ENCODE data around the gene FAM174A. TPM values are rescaled to one million over a fixed set of nuclear protein-coding genes. Genes with fewer than 3 reads are reported as not detected.

Gene FAM174A
- total and polyA plus RNA-seq, 2 donors (not counting 3 experiments of a cell fraction or from before 2014, with no cell fraction given), result 11.8 to 15.2 TPM

- no peaks in the 10 kb centered on the region for H3K9me3 ChIP-seq (replicated peaks; ENCODE audit: control insufficient read depth, insufficient read depth, low read length)
- intact Hi-C loops (cut with micrococcal nuclease), result loop anchor here (10.0 kb wide), 1 partner anchor 1511 kb away; no protein-coding TSS in a partner anchor
- ChIA-PET CTCF (interaction anchor here (1.1 to 1.2 kb wide), 2 partner anchors 285 to 1511 kb away, joined by 3 read pairs; no protein-coding TSS in a partner anchor), POLR2A (no interaction called here)
- no peak overlapping the region for H3K9ac ChIP-seq (replicated peaks; ENCODE audit: extremely low read depth, insufficient read depth, low read length)
- no peak overlapping the region for H3K27ac ChIP-seq (ENCODE audit: insufficient read depth, low read depth, low read length)
- dilution Hi-C loops (cut with MboI; ENCODE audit: extremely low pct_ligation_motif_present, low sequenced_read_pairs), result no loop called here
- H4K20me1 ChIP-seq (replicated peaks; ENCODE audit: control insufficient read depth, extremely low read depth, insufficient read depth, low read length), result no peaks in the 10 kb centered on the region
- H3K9me1 ChIP-seq (replicated peaks; ENCODE audit: control insufficient read depth, extremely low read depth, insufficient read depth, low read length), result no peaks in the 10 kb centered on the region
- H3K4me1 ChIP-seq (ENCODE audit: control insufficient read depth, extremely low read depth, insufficient read depth, low read length), result peaks cover 4% of the 10 kb centered on the region
- no peaks in the 10 kb centered on the region for H3K27me3 ChIP-seq (ENCODE audit: control insufficient read depth in 2 of 2, insufficient read depth in 2 of 2, low read length in 2 of 2)
- FAIRE-seq, result no peak
- no peaks in the 10 kb centered on the region for H3K79me2 ChIP-seq (ENCODE audit: control insufficient read depth, insufficient read depth, low read length)
- no peak overlapping the region for H3K4me3 ChIP-seq (replicated peaks in 1 of 3; ENCODE audit: insufficient read depth in 1 of 3, low read depth in 1 of 3, low read length in 3 of 3)
- no TSS peak for BruUV-seq (replicated peaks)
- no peak for DNase-seq (ENCODE audit: low read depth, low spot score)
- no peak for TF ChIP-seq GATA2 (IDR thresholded peaks at IDR 0.05; ENCODE audit: insufficient read depth, insufficient read length, low read depth, low read length)
- TF ChIP-seq EZH2 (IDR thresholded peaks at IDR 0.05; ENCODE audit: borderline replicate concordance, low read depth, low read length, severe bottlenecking), result no peak
- TF ChIP-seq, protein P1, sequence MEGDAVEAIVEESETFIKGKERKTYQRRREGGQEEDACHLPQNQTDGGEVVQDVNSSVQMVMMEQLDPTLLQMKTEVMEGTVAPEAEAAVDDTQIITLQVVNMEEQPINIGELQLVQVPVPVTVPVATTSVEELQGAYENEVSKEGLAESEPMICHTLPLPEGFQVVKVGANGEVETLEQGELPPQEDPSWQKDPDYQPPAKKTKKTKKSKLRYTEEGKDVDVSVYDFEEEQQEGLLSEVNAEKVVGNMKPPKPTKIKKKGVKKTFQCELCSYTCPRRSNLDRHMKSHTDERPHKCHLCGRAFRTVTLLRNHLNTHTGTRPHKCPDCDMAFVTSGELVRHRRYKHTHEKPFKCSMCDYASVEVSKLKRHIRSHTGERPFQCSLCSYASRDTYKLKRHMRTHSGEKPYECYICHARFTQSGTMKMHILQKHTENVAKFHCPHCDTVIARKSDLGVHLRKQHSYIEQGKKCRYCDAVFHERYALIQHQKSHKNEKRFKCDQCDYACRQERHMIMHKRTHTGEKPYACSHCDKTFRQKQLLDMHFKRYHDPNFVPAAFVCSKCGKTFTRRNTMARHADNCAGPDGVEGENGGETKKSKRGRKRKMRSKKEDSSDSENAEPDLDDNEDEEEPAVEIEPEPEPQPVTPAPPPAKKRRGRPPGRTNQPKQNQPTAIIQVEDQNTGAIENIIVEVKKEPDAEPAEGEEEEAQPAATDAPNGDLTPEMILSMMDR (IDR thresholded peaks at IDR 0.05; ENCODE audit: extremely low read depth in 1 of 2, insufficient read depth in 1 of 2, low read depth in 1 of 2, low read length in 2 of 2), result no peak
- TF ChIP-seq, protein P2, sequence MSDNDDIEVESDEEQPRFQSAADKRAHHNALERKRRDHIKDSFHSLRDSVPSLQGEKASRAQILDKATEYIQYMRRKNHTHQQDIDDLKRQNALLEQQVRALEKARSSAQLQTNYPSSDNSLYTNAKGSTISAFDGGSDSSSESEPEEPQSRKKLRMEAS (IDR thresholded peaks at IDR 0.05; ENCODE audit: insufficient read depth, insufficient read length), result no peak
- TF ChIP-seq POLR2AphosphoS5 (IDR thresholded peaks at IDR 0.05; ENCODE audit: insufficient read depth, low read depth, low read length), result no peak
- TF ChIP-seq POLR2A (IDR thresholded peaks at IDR 0.05; ENCODE audit: low read depth, low read length), result no peak
- no peak for TF ChIP-seq FOS (IDR thresholded peaks at IDR 0.05; ENCODE audit: borderline replicate concordance, insufficient read depth, low read length)
- no peak for TF ChIP-seq MYC (IDR thresholded peaks at IDR 0.05; ENCODE audit: low read depth, low read length)
- TF ChIP-seq JUN (IDR thresholded peaks at IDR 0.05; ENCODE audit: borderline replicate concordance, insufficient read depth, insufficient read length, low read depth), result no peak
- no peaks in the 10 kb centered on the region for H3K36me3 ChIP-seq (ENCODE audit: control insufficient read depth in 2 of 2, extremely low read depth in 1 of 2, insufficient read depth in 2 of 2, low read length in 2 of 2)
- H3K4me2 ChIP-seq (ENCODE audit: insufficient read depth, low read length), result no peak overlapping the region
- H2AFZ ChIP-seq (ENCODE audit: low read depth, low read length), result no peak overlapping the region
Observed at GRCh38 chr5:100615362-100615761, 80.2 kb downstream of the FAM174A start.
